GM18951 (cell line): ENCODE results near the gene TTC13.

Experiments used
- POLR2A ChIP-seq: IDR thresholded peaks from 4 replicates; pipeline ENCODE4 v1.6.1; 2011; ENCODE audit warnings: mild to moderate bottlenecking; ENCODE audit not compliant: insufficient read length, insufficient read depth; ENCODE audit errors: extremely low read depth
- in situ Hi-C: fragments of 300-500 bp; cut with MboI; formaldehyde crosslinking; loops from one replicate; pipeline ENCODE4 v1.12.0; 2022; ENCODE audit warnings: low sequenced_read_pairs, mixed read lengths, inconsistent platforms; ENCODE audit not compliant: unreplicated experiment

The TTC13 gene

GRCh38 chr1:230958370-230958769, 20.3 kb downstream of the TTC13 start:
- in situ Hi-C loops = no loop called here
- TF ChIP-seq POLR2A = no peak

- in situ Hi-C loops = no loop called here
- no peak for TF ChIP-seq POLR2A
Measured at GRCh38 chr1:230957580-230957989, 21.1 kb downstream of the TTC13 start.

DNA sequence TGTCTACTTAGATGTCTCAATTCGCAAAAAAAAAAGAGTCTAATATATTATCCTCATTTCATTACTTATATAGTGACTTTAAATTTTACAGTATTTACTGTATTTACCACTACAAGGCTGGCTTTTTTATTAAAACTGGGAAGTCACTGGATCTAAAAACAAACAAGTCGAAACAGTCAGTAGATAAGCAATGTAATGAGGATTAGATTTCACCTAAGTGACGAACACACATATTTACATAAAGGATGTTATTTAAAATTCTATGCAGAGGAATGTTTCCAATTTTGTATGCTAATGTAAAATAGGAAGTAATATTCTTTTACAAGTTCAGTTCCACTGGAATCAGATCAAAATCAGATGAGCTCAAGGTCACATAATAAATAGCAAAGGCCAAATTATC, 28.3 kb downstream of the TTC13 start:
- TF ChIP-seq POLR2A = no peak
- in situ Hi-C loops = no loop called here

- in situ Hi-C loops = no loop called here
- TF ChIP-seq POLR2A = no peak
Measured at GRCh38 chr1:230948903-230949302, 29.8 kb downstream of the TTC13 start.

GRCh38 chr1:230948301-230948700, 30.4 kb downstream of the TTC13 start:
- in situ Hi-C loops = no loop called here
- no peak for TF ChIP-seq POLR2A

DNA sequence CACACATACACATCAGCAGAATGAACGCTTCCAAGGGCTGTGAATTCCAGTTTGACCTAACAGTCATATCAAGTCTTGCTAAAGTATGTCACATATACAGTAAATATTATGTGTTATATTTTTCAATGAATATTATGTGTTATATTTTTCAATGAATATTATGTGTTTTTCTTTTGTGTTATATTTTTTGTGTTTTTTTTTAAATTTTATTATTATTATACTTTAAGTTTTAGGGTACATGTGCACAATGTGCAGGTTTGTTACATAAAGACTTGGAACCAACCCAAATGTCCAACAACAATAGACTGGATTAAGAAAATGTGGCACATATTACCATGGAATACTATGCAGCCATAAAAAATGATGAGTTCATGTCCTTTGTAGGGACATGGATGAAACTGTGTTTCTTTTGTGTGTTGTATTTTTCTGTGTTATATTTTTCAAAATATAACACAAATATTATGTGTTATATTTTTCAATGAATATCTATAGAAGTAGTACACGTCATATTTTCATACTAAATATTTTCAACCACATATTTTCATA, 35.5 kb downstream of the TTC13 start:
- no peak for TF ChIP-seq POLR2A
- in situ Hi-C loops = no loop called here

DNA sequence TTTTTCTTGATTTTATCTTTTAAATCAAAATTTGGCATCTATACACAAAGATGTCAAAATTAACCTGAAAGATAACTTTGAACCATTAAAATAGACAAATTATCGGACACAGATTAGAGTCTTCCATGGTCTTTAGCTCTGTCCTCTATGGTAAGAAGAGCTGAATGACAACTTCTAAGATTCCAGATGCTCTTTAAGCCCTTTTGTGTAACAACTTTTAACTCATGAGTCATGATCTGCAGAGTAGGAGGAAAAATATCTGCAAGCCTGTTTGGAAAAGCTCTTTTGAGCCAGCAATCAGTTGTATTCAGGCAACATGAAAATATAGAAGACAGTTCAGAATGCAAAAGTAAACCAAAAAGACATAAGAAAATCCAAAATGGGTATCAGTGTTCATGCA, 37.8 kb downstream of the TTC13 start:
- in situ Hi-C loops = no loop called here
- no peak for TF ChIP-seq POLR2A

GRCh38 chr1:230939806-230940489, 38.7 kb downstream of the TTC13 start:
- no peak for TF ChIP-seq POLR2A
- in situ Hi-C loops = no loop called here

- TF ChIP-seq POLR2A = no peak
- in situ Hi-C loops = no loop called here
Measured at GRCh38 chr1:230938924-230939368, 39.7 kb downstream of the TTC13 start.

DNA sequence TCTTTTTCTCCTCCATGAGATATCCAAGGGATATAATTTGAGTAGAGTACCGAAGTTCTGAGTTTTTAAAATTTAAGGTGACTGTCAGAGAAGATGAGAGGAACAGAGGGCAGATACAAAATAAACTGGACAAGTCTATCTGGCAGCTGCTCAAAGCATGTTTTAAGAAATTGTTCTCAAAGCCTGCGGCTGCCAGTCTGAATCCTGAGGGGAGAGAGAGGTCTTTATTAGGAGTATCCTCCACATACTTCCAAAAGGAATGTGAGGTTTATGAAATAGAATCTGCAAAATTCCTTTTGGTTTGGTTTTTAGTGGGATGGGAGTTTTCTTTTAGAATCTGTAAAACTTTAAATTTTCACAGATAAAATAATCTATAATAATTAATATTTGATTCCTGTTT, 41.3 kb downstream of the TTC13 start:
- in situ Hi-C loops = no loop called here
- TF ChIP-seq POLR2A = no peak

- no peak for TF ChIP-seq POLR2A
- in situ Hi-C loops = no loop called here
Measured at GRCh38 chr1:230936475-230936874, 42.2 kb downstream of the TTC13 start.

DNA sequence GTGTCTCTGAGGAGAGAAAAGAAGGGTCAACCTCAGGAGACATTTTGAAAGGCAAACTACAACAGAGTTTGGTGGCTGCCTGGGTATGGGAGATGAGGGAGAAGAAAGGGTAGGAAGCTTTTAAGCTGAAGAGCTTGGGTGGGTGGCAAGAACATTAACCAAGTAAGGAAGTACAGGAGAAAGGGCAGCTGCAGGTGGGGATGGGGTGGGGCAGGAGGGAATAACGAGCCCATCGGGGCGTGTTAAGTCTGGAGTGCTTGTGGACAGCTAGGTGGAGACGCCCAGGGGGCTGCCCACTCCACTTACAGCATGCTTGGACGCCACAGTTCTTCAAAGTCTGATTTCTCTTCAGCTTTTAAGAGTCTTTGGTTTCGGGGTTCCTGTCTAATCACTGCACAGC, 42.8 kb downstream of the TTC13 start:
- TF ChIP-seq POLR2A = no peak
- in situ Hi-C loops = no loop called here

GRCh38 chr1:230930986-230931385, 47.7 kb downstream of the TTC13 start:
- no peak for TF ChIP-seq POLR2A
- in situ Hi-C loops = no loop called here

GRCh38 chr1:230926182-230926581, 52.5 kb downstream of the TTC13 start:
- TF ChIP-seq POLR2A = no peak
- in situ Hi-C loops = no loop called here
